A549 (cell line): ENCODE results near the gene SEMA3C. TPM values are rescaled to one million over a fixed set of nuclear protein-coding genes. Genes with fewer than 3 reads are reported as not detected.

Experiments
- ATAC-seq, 2 experiments: fragments of 200-7000 bp in 1 of 2; fragments of >200 bp in 1 of 2; cut with Nextera tagmentation in 1 of 2; cut with Tn5 transposase in 1 of 2; 3 replicates each; pipeline versions ENCODE4 v1.8.0 to v1.9.1; 2018 to 2020; ENCODE audit warnings: mild to moderate bottlenecking in 1 of 2, moderate library complexity in 1 of 2
- CTCF ChIA-PET: fragments of 300-600 bp; sonication (Branson Sonifier 250); formaldehyde crosslinking; extraction: SDS; loops from one replicate; lab custom pipeline; 2021; ENCODE audit warnings: antibody characterized with exemption, inconsistent platforms; lab: Yijun Ruan, JAX
- POLR2A ChIA-PET: fragments of 350-600 bp; formaldehyde crosslinking; extraction: SDS; loops from one replicate; lab custom pipeline; 2021; ENCODE audit warnings: antibody characterized with exemption, inconsistent platforms; lab: Yijun Ruan, JAX
- DNase-seq, 2 experiments: peaks; one replicate each; pipeline versions ENCODE4 v3.0.0 to v3.0.0-alpha.2; 2011 to 2016; ENCODE audit warnings: low read depth in 1 of 2, low spot score in 1 of 2
- FAIRE-seq: peaks from 2 replicates; lab custom pipeline; 2011; peaks lifted over from hg19 to GRCh38; lab: Jason Lieb, UNC
- H3K27ac ChIP-seq, 2 experiments: fragments of >200 bp; sonication (Bioruptor Twin); formaldehyde crosslinking; 3 replicates each; pipeline ENCODE4 v1.5.1; 2016 to 2017
- H3K4me1 ChIP-seq: fragments of >200 bp; sonication (Bioruptor Twin); formaldehyde crosslinking; 3 replicates; pipeline ENCODE4 v1.6.1; 2016
- H3K4me2 ChIP-seq: fragments of >200 bp; sonication (Bioruptor Twin); formaldehyde crosslinking; 3 replicates; pipeline ENCODE4 v1.6.1; 2016
- H3K4me3 ChIP-seq: fragments of >200 bp; sonication (Bioruptor Twin); formaldehyde crosslinking; 3 replicates; pipeline ENCODE4 v1.5.1; 2016
- H3K9me3 ChIP-seq: fragments of >200 bp; sonication (Bioruptor Twin); formaldehyde crosslinking; 3 replicates; pipeline ENCODE4 v1.6.1; 2016
- ATOH8 ChIP-seq: fragments of 250-450 bp; sonication (Bioruptor Pico); IDR thresholded peaks from 2 replicates; pipeline ENCODE4 v1.5.0; 2020; ENCODE audit warnings: low read depth, mild to moderate bottlenecking, moderate library complexity
- CBX8 ChIP-seq: fragments of 200-600 bp; sonication (generic); IDR thresholded peaks from 2 replicates; pipeline ENCODE4 v1.6.1; 2016
- CHD2 ChIP-seq: fragments of 150-350 bp; IDR thresholded peaks from 2 replicates; pipeline ENCODE4 v1.6.1; 2014; ENCODE audit warnings: low read length; ENCODE audit not compliant: partially characterized antibody
- CHD4 ChIP-seq: fragments of 200-600 bp; sonication (generic); IDR thresholded peaks from 2 replicates; pipeline ENCODE4 v1.6.1; 2016; ENCODE audit warnings: antibody characterized with exemption, mild to moderate bottlenecking, borderline replicate concordance
- CTCF ChIP-seq: fragments of >200 bp; sonication (Bioruptor Twin); formaldehyde crosslinking; IDR thresholded peaks from 3 replicates; pipeline ENCODE4 v1.5.1; 2016
- E2F6 ChIP-seq: IDR thresholded peaks from 2 replicates; pipeline ENCODE4 v1.6.1; 2012; ENCODE audit warnings: low read depth, borderline replicate concordance
- EHF ChIP-seq: fragments of 250-450 bp; sonication (Bioruptor Pico); IDR thresholded peaks from 2 replicates; pipeline ENCODE4 v1.5.0; 2020; ENCODE audit warnings: mild to moderate bottlenecking
- ELK1 ChIP-seq: fragments of 150-350 bp; IDR thresholded peaks from 2 replicates; pipeline ENCODE4 v1.6.1; 2014; ENCODE audit warnings: low read depth, mild to moderate bottlenecking, low read length
- FOSL2 ChIP-seq, 2 experiments: fragments of 450-650 bp in 1 of 2; fragments of >200 bp in 1 of 2; sonication (Bioruptor Twin) in 1 of 2; formaldehyde crosslinking; IDR thresholded peaks; 2 replicates each; pipeline versions ENCODE4 v1.5.0 to v1.6.1; 2016 to 2020; ENCODE audit warnings: mild to moderate bottlenecking in 1 of 2, moderate library complexity in 1 of 2
- HDAC2 ChIP-seq: fragments of 200-600 bp; sonication (generic); IDR thresholded peaks from 2 replicates; pipeline ENCODE4 v1.6.1; 2016
- HES2 ChIP-seq: fragments of >200 bp; sonication (Bioruptor Twin); formaldehyde crosslinking; IDR thresholded peaks from 2 replicates; pipeline ENCODE4 v1.6.1; 2016
- HEYL ChIP-seq: fragments of 250-450 bp; sonication (Bioruptor Pico); IDR thresholded peaks from 2 replicates; pipeline ENCODE4 v1.8.0; 2021; ENCODE audit warnings: mild to moderate bottlenecking, moderate library complexity
- MAX ChIP-seq: IDR thresholded peaks from 2 replicates; pipeline ENCODE4 v1.6.1; 2012
- PBX3 ChIP-seq: IDR thresholded peaks from 2 replicates; pipeline ENCODE4 v1.6.1; 2012
- PHF8 ChIP-seq: fragments of 200-600 bp; sonication (generic); IDR thresholded peaks from 2 replicates; pipeline ENCODE4 v1.6.1; 2016; ENCODE audit warnings: low read depth, mild to moderate bottlenecking, antibody characterized with exemption, moderate library complexity, borderline replicate concordance
- RAD21 ChIP-seq, 2 experiments: fragments of >200 bp in 1 of 2; sonication (Bioruptor Twin) in 1 of 2; formaldehyde crosslinking in 1 of 2; IDR thresholded peaks in 1 of 2; conservative IDR thresholded peaks in 1 of 2; 2 replicates in 1 of 2; 3 replicates in 1 of 2; pipeline ENCODE4 v1.6.1; 2012 to 2018; ENCODE audit warnings: inconsistent platforms in 1 of 2
- RFX5 ChIP-seq: fragments of 450-650 bp; IDR thresholded peaks from 2 replicates; pipeline ENCODE4 v1.7.1; 2014; ENCODE audit warnings: antibody characterized with exemption, mild to moderate bottlenecking, moderate library complexity
- TP53 ChIP-seq: fragments of 250-450 bp; sonication (Bioruptor Pico); IDR thresholded peaks from 2 replicates; pipeline ENCODE4 v1.5.0; 2021; ENCODE audit warnings: mild to moderate bottlenecking, moderate library complexity
- USF2 ChIP-seq: fragments of 450-650 bp; IDR thresholded peaks from 2 replicates; pipeline ENCODE4 v1.6.1; 2014; ENCODE audit warnings: antibody characterized with exemption
- WGBS: methylation state at CpG from one replicate; pipeline ENCODE4 v1.1.6; 2017; ENCODE audit errors: missing lambda C conversion rate; 5-methylcytosine and 5-hydroxymethylcytosine counted together
- polyA plus RNA-seq, 4 experiments: library from polyadenylated mRNA; depleted of rRNA in 3 of 4; stranded (reverse); fragments of >200 nt; fragmentation: RNase III in 1 of 4; extraction: RNeasy Plus Mini Kit Qiagen cat#74134 plus additional on column Dnase treatment in 1 of 4; gene quantifications; 2 replicates in 3 of 4; 3 replicates in 1 of 4; pipeline ENCODE4 v1.2.3, GENCODE V29; 2011 to 2017

Gene SEMA3C
- polyA plus RNA-seq, 2 of the 4 experiments (the other 2 are of a cell fraction) = 78.1 to 212 TPM

- H3K4me3 ChIP-seq = no peak overlapping the region
- ChIA-PET POLR2A (interaction anchor here (1.0 kb wide), 1 partner anchor 10 kb away, joined by 3 read pairs; no protein-coding TSS in a partner anchor), CTCF (interaction anchor here (0.9 to 1.3 kb wide), 2 partner anchors 11 kb away, joined by 3 to 5 read pairs; no protein-coding TSS in a partner anchor)
- WGBS = 62% methylated on average over 6 of the region's 6 CpGs
- H3K4me2 ChIP-seq = peak overlapping the region; percentile 69
- TF ChIP-seq CTCF = no peak
- no peak for TF ChIP-seq HDAC2
- TF ChIP-seq ATOH8 (CRISPR knock-in tag) = no peak
- TF ChIP-seq RFX5 = no peak
- no peak for TF ChIP-seq CHD2
- no peak for TF ChIP-seq PBX3
- no peak for TF ChIP-seq FOSL2 (IDR thresholded peaks at IDR 0.05)
- no peak for TF ChIP-seq FOSL2 (CRISPR knock-in tag; IDR thresholded peaks at IDR 0.05)
- no peak for TF ChIP-seq MAX
- no peak for TF ChIP-seq HEYL (CRISPR knock-in tag)
- no peak for TF ChIP-seq CBX8
- no peak for TF ChIP-seq EHF (CRISPR knock-in tag)
- FAIRE-seq (peak; percentile 28), DNase-seq (no peak), ATAC-seq (peak; percentile 64 to 77; a peak in 4 of 6 replicates)
- H3K9me3 ChIP-seq = peaks cover 7% of the 10 kb centered on the region; the same call in 1 of the 3 replicates
- peaks cover 64% of the 10 kb centered on the region for H3K4me1 ChIP-seq
- peak overlapping the region; percentile 59 to 75 for H3K27ac ChIP-seq
These were observed 59.4 kb downstream of the SEMA3C start for GRCh38 chr7:80859272-80859970.

- POLR2A ChIA-PET = no interaction called here
- Histone ChIP-seq H3K4me1 (peaks cover 64% of the 10 kb centered on the region), H3K9me3 (peaks cover 7% of the 10 kb centered on the region; the same call in 2 of the 3 replicates), H3K27ac (peak overlapping the region; percentile 59 to 75), H3K4me2 (peak overlapping the region; percentile 69), H3K4me3 (no peak overlapping the region)
- ATAC-seq = peak in 1 of 2 experiments; percentile 48; a peak in 3 of 6 replicates
- no peak for TF ChIP-seq FOSL2 (IDR thresholded peaks at IDR 0.05)
- peak; percentile 25; the same call in 1 of the 2 replicates for TF ChIP-seq FOSL2 (CRISPR knock-in tag; IDR thresholded peaks at IDR 0.05)
- TF ChIP-seq HEYL (CRISPR knock-in tag) = no peak
- peak in 1 of 2 experiments; percentile 21 for DNase-seq
- WGBS = 50% methylated on average over 3 of the region's 3 CpGs
- peak; percentile 88 for FAIRE-seq
- CTCF ChIA-PET = interaction anchor here (1.0 kb wide), 1 partner anchor 17 kb away, joined by 3 read pairs; no protein-coding TSS in a partner anchor
These were observed 60.5 kb downstream of the SEMA3C start for GRCh38 chr7:80858141-80858903.

- ChIA-PET CTCF (interaction anchor here (0.7 kb wide), 1 partner anchor 98 kb away, joined by 4 read pairs; no protein-coding TSS in a partner anchor), POLR2A (interaction anchor here (0.6 kb wide), 1 partner anchor 24 kb away, joined by 4 read pairs; no protein-coding TSS in a partner anchor)
- peak overlapping the region; percentile 37 for H3K4me2 ChIP-seq
- peak overlapping the region; percentile 42 to 66 for H3K27ac ChIP-seq
- no peak overlapping the region for H3K4me3 ChIP-seq
- ATAC-seq (no peak), DNase-seq (no peak), FAIRE-seq (no peak)
- TF ChIP-seq ELK1 = no peak
- no peak for TF ChIP-seq CHD4
- no peak for TF ChIP-seq PHF8
- TF ChIP-seq RAD21 (conservative IDR thresholded peaks at IDR 0.05 in 1 of 2, IDR thresholded peaks at IDR 0.05 in 1 of 2) = no peak
- TF ChIP-seq TP53 = no peak
- no peak for TF ChIP-seq HES2
- TF ChIP-seq E2F6 = no peak
- no peak for TF ChIP-seq USF2
- WGBS = 69% methylated on average over 3 of the region's 3 CpGs
- H3K4me1 ChIP-seq = peaks cover 71% of the 10 kb centered on the region
- H3K9me3 ChIP-seq = peaks cover 2% of the 10 kb centered on the region; the same call in 1 of the 3 replicates
These were observed 62.1 kb downstream of the SEMA3C start for GRCh38 chr7:80856769-80857168.
